ENCODE results near the gene CPA3.

Gene CPA3

GRCh38 chr3:148922467-148922866 lies 57.4 kb downstream of the CPA3 start:
- DNase-seq (ENCODE audit: low read depth) = no peak

GRCh38 chr3:148923592-148923991 lies 58.5 kb downstream of the CPA3 start:
- DNase-seq (ENCODE audit: low read depth) = no peak

GRCh38 chr3:148924562-148924961 lies 59.5 kb downstream of the CPA3 start:
- DNase-seq (ENCODE audit: low read depth) = peak; percentile 88

GRCh38 chr3:148925845-148926244 lies 60.7 kb downstream of the CPA3 start:
- DNase-seq (ENCODE audit: low read depth) = no peak

- DNase-seq (ENCODE audit: low read depth) = peak; percentile 87
Observed at GRCh38 chr3:148930752-148931151, 65.7 kb downstream of the CPA3 start.

GRCh38 chr3:148931574-148931973 lies 66.5 kb downstream of the CPA3 start:
- no peak for DNase-seq (ENCODE audit: low read depth)

- no peak for DNase-seq (ENCODE audit: low read depth)
Observed at GRCh38 chr3:148932972-148933371, 67.9 kb downstream of the CPA3 start.

- DNase-seq (ENCODE audit: low read depth) = peak; percentile 90
Observed at GRCh38 chr3:148937467-148938255, 72.6 kb downstream of the CPA3 start.

GRCh38 chr3:148938306-148938705 lies 73.2 kb downstream of the CPA3 start:
- peak; percentile 24 for DNase-seq (ENCODE audit: low read depth)

GRCh38 chr3:148938936-148939335 lies 73.8 kb downstream of the CPA3 start:
- no peak for DNase-seq (ENCODE audit: low read depth)

GRCh38 chr3:148940983-148941382 lies 75.9 kb downstream of the CPA3 start:
- no peak for DNase-seq (ENCODE audit: low read depth)

GRCh38 chr3:148943506-148944205 lies 78.6 kb downstream of the CPA3 start:
- DNase-seq (ENCODE audit: low read depth) = peak; percentile 97

- peak; percentile 13 for DNase-seq (ENCODE audit: low read depth)
Observed at GRCh38 chr3:148945116-148945515, 80.0 kb downstream of the CPA3 start.

Data from EH (cell line).